ENCODE measurements around the gene TTC22.
A peak's percentile ranks its signal among the peaks of the same experiment; 100 is the strongest.

The TTC22 gene

DNA sequence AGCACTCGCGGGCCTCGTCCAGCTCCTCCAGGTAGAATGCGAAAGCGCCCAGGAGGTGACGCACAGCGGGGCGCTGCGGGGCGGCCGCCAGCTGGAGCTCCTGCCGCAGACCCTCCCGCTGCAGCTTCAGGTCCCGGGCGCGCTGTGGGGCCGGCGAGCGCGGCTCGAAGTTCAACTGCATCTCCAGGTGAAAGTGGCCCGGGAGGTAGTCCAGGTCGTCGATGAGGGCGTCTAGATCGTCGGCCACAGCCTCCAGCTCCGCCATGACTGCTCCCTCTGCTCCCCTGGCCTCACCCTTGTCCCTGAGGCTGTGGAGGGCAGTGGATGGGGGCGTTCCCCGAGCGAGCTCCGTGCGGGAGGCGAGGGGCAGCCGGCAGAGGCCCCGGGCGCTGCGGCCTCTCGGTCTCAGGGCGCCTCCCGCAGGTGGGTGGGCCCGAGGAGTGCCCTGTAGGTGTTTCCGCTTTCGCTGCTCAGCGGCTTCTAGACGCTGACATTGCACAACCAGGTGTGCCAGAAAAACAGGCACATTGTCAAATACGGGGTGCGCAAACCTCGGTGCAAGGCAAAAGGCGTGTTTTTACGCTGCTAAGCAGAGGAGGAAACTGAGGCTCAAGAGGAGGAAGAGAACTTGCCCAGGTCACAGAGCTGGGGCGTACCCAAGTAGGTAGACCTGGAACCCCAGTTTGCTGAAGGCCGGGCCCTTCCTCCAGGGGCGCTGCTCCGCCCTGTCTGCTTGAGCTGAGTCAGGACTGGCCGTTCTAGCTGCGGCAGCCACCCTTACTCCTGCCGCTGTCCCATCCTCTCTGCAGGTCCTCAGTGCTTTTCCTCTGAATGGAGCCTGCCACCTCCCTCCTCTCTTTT lies at the start of gene TTC22:
TSS of gene TTC22 (minus strand) at position 425 of the 861 bp plus-strand sequence. CDS start at position 265, 160 bp downstream.
- H3K36me3 Mint-ChIP-seq, result peaks cover 2% of the 10 kb centered on the region
- peaks cover 64% of the 10 kb centered on the region for H3K4me1 Mint-ChIP-seq
- peak; percentile 84 for DNase-seq
- peak within 1 kb of the TSS; percentile 83 for H3K4me3 Mint-ChIP-seq
- H3K27ac Mint-ChIP-seq, result peak within 1 kb of the TSS; percentile 88
- H3K27me3 Mint-ChIP-seq, result no peaks in the 10 kb centered on the region
- H3K9me3 Mint-ChIP-seq, result no peaks in the 10 kb centered on the region
- CTCF ChIA-PET, result interaction anchor here (0.8 to 3.5 kb wide), 17 partner anchors 9 to 311 kb away, joined by 3 to 20 read pairs (median 5); partner anchors contain the start of genes DHCR24, PARS2 and TTC4

GRCh38 chr1:54850737-54851136 lies 49.6 kb upstream of the TTC22 start:
- H3K27ac Mint-ChIP-seq, result no peak overlapping the region

DNA sequence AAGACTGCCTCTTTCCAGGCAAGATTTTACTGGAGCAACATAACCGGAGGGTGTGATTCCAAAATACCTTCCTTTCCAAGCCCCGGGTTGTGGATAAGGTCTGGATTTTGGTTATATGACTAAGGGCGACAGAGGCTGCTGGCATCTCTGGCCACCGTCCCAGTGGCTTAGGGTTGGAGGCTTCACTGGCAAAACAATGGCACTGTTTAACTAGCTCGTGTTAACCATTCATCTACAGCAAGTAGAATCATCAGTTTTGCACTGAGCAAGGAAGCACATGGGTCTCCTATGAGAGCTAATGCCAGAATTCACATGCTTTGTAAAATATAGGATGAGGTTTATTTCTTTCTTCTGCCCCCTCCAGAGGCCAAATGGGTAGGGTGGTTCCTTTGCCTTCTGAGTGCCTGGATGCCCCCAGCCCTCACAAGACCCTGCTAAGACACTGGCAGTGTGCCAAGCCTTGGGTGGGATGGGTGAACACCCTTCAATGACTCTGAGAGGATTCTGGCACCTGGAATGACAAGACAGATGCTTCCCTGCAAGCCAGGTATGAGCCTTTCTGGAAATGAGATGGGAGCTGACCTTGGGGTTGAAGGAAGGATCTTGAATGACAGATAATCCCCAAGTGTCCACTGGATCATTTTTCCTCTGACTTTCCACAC lies 49.1 kb upstream of the TTC22 start:
- Mint-ChIP-seq H3K9me3 (no peaks in the 10 kb centered on the region), H3K27me3 (no peaks in the 10 kb centered on the region), H3K4me3 (no peak overlapping the region), H3K27ac (no peak overlapping the region), H3K36me3 (peaks cover 37% of the 10 kb centered on the region), H3K4me1 (no peaks in the 10 kb centered on the region)
- CTCF ChIA-PET, result interaction anchor here (0.8 kb wide), 1 partner anchor 172 kb away, joined by 3 read pairs; no protein-coding TSS in a partner anchor
- no peak for DNase-seq

More at GRCh38 chr1:54850737-54851136, 49.6 kb upstream of the TTC22 start:
- peaks cover 37% of the 10 kb centered on the region for H3K36me3 Mint-ChIP-seq
- H3K9me3 Mint-ChIP-seq, result no peaks in the 10 kb centered on the region
- H3K4me1 Mint-ChIP-seq, result no peaks in the 10 kb centered on the region
- no peak for DNase-seq
- CTCF ChIA-PET, result interaction anchor here (0.8 kb wide), 1 partner anchor 172 kb away, joined by 3 read pairs; no protein-coding TSS in a partner anchor
- H3K4me3 Mint-ChIP-seq, result no peak overlapping the region
- H3K27me3 Mint-ChIP-seq, result no peaks in the 10 kb centered on the region

DNA sequence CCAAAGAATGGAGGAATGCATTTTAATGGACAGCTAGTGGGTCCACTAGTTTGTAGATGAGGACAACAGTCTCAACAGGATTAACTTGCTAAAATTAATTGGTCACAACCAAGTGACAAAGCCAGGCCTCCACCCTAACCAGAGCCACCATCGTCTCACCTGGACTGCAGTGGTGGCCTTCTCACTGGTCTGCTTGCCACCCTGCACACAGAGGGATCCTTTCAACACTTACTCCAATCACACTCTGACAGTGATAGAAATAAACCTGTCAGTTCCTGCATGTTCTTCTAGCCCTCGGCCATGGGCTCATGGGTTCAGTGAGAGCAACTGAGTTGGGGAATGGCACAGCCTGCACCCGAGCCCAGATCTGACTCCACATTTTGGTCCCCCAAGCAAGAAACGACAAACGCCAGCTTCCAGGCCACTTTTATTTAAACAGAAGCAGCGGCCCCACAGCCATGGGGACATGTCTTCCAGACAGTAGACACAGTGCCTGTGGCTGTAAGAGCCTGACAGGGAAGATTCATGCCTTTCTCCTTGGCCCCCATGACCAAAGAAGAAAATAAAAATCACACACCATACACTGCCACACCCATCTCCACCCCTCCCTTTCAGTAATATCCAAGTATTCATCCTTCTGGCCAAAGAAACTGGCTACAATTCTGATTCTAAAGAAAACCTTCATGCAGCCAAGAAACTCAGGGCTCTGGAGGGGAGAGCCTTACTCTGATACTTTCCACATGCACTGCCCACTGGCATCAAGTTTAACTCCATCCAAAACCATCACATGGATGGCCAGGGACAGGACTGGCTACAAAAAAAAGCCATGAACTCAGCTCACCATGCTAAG lies 48.3 kb upstream of the TTC22 start:
- H3K36me3 Mint-ChIP-seq, result peaks cover 37% of the 10 kb centered on the region
- CTCF ChIA-PET, result no interaction called here
- H3K4me3 Mint-ChIP-seq, result no peak overlapping the region
- H3K27ac Mint-ChIP-seq, result no peak overlapping the region
- no peaks in the 10 kb centered on the region for H3K27me3 Mint-ChIP-seq
- H3K9me3 Mint-ChIP-seq, result no peaks in the 10 kb centered on the region
- no peak for DNase-seq
- no peaks in the 10 kb centered on the region for H3K4me1 Mint-ChIP-seq

DNA sequence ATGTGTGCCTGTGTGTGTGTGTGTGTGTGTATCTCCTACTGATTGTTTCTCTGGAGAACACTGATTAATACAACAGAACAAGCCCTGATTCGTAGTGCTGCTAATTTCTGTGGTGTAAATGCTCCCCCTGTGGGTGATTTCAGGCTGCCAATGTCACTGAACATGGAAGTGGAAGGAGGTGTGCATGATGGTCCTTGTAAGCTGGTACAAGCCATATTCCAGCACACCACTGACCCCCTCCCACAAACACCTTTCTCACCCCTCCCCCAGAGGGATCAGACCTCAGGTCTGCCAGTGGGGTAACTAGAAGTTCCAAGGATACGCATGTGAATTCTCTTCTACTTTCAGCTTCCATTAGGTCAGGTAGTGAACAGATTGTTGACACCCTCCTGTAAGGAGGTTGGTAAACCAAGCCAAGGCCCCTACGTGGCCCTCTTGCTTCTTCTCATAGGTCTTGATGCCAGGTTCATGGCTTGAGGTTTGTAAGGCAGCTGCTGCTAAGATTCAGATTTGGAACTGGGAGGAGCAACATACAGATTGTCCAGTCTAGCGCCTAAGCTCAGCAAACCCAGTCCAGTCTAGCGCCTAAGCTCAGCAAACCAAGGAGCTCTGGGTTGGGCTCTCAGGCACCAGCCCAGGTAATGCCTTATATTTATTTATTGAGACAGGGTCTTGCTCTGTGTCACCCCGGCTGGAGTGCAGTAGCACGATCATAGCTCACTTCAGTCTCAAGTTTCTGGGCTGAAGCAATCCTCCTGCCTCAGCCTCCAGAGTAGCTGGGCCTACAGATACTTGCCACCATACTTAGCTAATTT lies 47.2 kb upstream of the TTC22 start:
- no peak for DNase-seq
- Mint-ChIP-seq H3K9me3 (no peaks in the 10 kb centered on the region), H3K36me3 (peaks cover 30% of the 10 kb centered on the region), H3K27ac (no peak overlapping the region), H3K4me3 (no peak overlapping the region), H3K27me3 (no peaks in the 10 kb centered on the region), H3K4me1 (no peaks in the 10 kb centered on the region)
- CTCF ChIA-PET, result no interaction called here

- Mint-ChIP-seq H3K9me3 (no peaks in the 10 kb centered on the region), H3K4me3 (no peak overlapping the region), H3K4me1 (no peaks in the 10 kb centered on the region), H3K27ac (no peak overlapping the region), H3K27me3 (no peaks in the 10 kb centered on the region), H3K36me3 (peaks cover 16% of the 10 kb centered on the region)
- DNase-seq, result no peak
- CTCF ChIA-PET, result no interaction called here
Observed at GRCh38 chr1:54846716-54847284, 45.7 kb upstream of the TTC22 start.

- CTCF ChIA-PET, result no interaction called here
Observed at GRCh38 chr1:54846301-54846700, 45.2 kb upstream of the TTC22 start.

GRCh38 chr1:54845772-54846171 lies 44.6 kb upstream of the TTC22 start:
- no peaks in the 10 kb centered on the region for H3K9me3 Mint-ChIP-seq
- CTCF ChIA-PET, result no interaction called here
- no peak overlapping the region for H3K27ac Mint-ChIP-seq
- no peak for DNase-seq
- H3K36me3 Mint-ChIP-seq, result peaks cover 12% of the 10 kb centered on the region
- H3K27me3 Mint-ChIP-seq, result no peaks in the 10 kb centered on the region
- H3K4me3 Mint-ChIP-seq, result no peak overlapping the region
- H3K4me1 Mint-ChIP-seq, result no peaks in the 10 kb centered on the region

More at GRCh38 chr1:54846301-54846700, 45.2 kb upstream of the TTC22 start:
- Mint-ChIP-seq H3K4me1 (no peaks in the 10 kb centered on the region), H3K36me3 (peaks cover 14% of the 10 kb centered on the region), H3K4me3 (no peak overlapping the region), H3K27me3 (no peaks in the 10 kb centered on the region), H3K27ac (no peak overlapping the region), H3K9me3 (no peaks in the 10 kb centered on the region)
- no peak for DNase-seq

DNA sequence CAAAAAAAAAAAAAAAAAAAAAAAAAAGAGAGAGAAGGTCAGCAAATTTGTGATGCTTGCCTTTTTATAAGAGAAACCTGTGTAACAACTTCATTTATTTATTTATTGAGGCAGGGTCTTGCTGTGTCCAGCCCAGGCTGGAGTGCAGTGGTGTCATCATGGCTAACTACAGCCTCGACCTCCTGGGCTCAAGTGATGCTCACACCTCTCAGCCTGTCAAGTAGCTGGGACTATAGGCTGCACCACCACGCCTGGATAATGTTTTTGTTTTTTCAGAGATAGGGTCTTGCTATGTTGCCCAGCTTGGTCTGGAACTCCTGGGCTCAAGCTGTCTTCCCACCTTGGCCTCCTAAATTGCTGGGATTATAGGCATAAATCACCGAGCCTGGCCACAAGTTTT lies 43.4 kb upstream of the TTC22 start:
- no peak for DNase-seq
- Mint-ChIP-seq H3K27ac (no peak overlapping the region), H3K9me3 (no peaks in the 10 kb centered on the region), H3K4me3 (no peak overlapping the region), H3K36me3 (peaks cover 8% of the 10 kb centered on the region), H3K27me3 (no peaks in the 10 kb centered on the region), H3K4me1 (no peaks in the 10 kb centered on the region)
- CTCF ChIA-PET, result interaction anchor here (0.6 kb wide), 1 partner anchor 29 kb away, joined by 3 read pairs; no protein-coding TSS in a partner anchor

DNA sequence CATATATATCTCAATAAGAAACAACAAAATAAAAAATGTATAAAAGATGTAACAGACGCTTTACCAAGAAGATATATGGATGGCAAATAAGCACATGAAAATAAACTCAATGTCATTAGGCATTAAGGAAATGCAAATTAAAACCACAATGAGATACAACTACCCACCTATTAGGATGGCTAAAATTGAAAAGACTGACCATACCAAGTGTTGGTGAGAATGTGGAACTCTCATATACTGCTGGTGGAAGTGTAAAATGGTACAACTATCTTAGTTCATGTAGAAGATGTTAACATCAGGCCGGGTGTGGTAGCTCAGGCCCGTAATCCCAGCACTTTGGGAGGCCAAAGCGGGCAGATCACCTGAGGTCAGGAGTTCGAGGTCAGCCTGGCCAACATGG lies 42.3 kb upstream of the TTC22 start:
- Mint-ChIP-seq H3K36me3 (peaks cover 4% of the 10 kb centered on the region), H3K4me3 (no peak overlapping the region), H3K27me3 (no peaks in the 10 kb centered on the region), H3K27ac (no peak overlapping the region), H3K9me3 (no peaks in the 10 kb centered on the region), H3K4me1 (no peaks in the 10 kb centered on the region)
- no peak for DNase-seq
- CTCF ChIA-PET, result no interaction called here

- no peaks in the 10 kb centered on the region for H3K4me1 Mint-ChIP-seq
- CTCF ChIA-PET, result no interaction called here
- no peak overlapping the region for H3K27ac Mint-ChIP-seq
- DNase-seq, result no peak
- no peak overlapping the region for H3K4me3 Mint-ChIP-seq
- H3K27me3 Mint-ChIP-seq, result no peaks in the 10 kb centered on the region
- H3K36me3 Mint-ChIP-seq, result no peaks in the 10 kb centered on the region
- H3K9me3 Mint-ChIP-seq, result no peaks in the 10 kb centered on the region
Observed at GRCh38 chr1:54842963-54843362, 41.8 kb upstream of the TTC22 start.

DNA sequence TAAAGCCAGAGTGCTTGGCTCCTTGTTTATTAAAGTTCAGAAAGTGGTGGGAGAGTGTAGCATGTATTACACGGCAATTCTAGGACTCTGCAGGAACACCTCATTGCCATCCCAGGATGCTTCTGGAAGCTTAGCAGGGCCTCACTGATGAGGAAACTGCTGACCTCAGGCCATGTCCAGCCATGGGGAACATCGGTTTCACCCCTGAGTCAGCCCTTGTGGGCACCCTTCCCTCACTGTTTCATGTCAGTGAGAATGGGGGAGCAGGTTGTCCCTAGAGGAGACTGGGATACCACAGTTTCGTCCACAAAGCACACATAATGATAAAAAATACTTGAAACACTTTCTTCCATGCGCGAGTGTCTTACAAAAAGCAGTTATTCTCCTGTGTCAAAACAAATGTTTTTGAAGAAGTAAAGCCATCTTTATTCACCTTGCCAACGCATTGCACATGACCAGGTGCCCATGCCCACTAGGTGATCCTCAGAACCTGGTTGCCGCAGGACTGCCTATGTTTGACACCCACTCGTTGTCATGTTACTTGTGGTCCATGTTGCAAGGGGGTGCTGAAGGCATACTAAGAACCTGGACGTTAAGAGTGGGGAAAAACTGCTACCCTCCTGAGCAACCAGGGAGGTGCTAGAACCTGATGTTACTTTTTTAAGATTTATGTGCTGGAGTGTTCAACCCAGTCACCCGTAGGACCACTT lies 41.2 kb upstream of the TTC22 start:
- DNase-seq, result no peak
- no peak overlapping the region for H3K27ac Mint-ChIP-seq
- H3K4me1 Mint-ChIP-seq, result no peaks in the 10 kb centered on the region
- H3K36me3 Mint-ChIP-seq, result no peaks in the 10 kb centered on the region
- H3K4me3 Mint-ChIP-seq, result no peak overlapping the region
- peaks cover 2% of the 10 kb centered on the region for H3K27me3 Mint-ChIP-seq
- CTCF ChIA-PET, result no interaction called here
- no peaks in the 10 kb centered on the region for H3K9me3 Mint-ChIP-seq

GRCh38 chr1:54839824-54840223 lies 38.7 kb upstream of the TTC22 start:
- Mint-ChIP-seq H3K4me1 (no peaks in the 10 kb centered on the region), H3K4me3 (no peak overlapping the region)
- CTCF ChIA-PET, result no interaction called here

More at GRCh38 chr1:54839824-54840223, 38.7 kb upstream of the TTC22 start:
- Mint-ChIP-seq H3K9me3 (no peaks in the 10 kb centered on the region), H3K27me3 (peaks cover 18% of the 10 kb centered on the region), H3K27ac (no peak overlapping the region), H3K36me3 (no peaks in the 10 kb centered on the region)
- no peak for DNase-seq
